Prostate gland (tissue), 2 donors: ENCODE measurements around the gene CSNK1A1L.

Experiments used
- POLR2A ChIP-seq: fragments of 450-650 bp; IDR thresholded peaks from one replicate; pipeline ENCODE4 v1.6.1; 2016; ENCODE audit warnings: antibody characterized with exemption, mild to moderate bottlenecking
- TF ChIP-seq, protein P1 (sequence below), 4 experiments: fragments of 200-600 bp in 2 of 4; fragments of 450-650 bp in 2 of 4; sonication (generic) in 2 of 4; IDR thresholded peaks; 1 replicate in 3 of 4; 2 replicates in 1 of 4; pipeline ENCODE4 v1.5.1; 2016 to 2019; ENCODE audit warnings: antibody characterized with exemption in 4 of 4, mild to moderate bottlenecking in 2 of 4, moderate library complexity in 2 of 4

- TF ChIP-seq, protein P1, sequence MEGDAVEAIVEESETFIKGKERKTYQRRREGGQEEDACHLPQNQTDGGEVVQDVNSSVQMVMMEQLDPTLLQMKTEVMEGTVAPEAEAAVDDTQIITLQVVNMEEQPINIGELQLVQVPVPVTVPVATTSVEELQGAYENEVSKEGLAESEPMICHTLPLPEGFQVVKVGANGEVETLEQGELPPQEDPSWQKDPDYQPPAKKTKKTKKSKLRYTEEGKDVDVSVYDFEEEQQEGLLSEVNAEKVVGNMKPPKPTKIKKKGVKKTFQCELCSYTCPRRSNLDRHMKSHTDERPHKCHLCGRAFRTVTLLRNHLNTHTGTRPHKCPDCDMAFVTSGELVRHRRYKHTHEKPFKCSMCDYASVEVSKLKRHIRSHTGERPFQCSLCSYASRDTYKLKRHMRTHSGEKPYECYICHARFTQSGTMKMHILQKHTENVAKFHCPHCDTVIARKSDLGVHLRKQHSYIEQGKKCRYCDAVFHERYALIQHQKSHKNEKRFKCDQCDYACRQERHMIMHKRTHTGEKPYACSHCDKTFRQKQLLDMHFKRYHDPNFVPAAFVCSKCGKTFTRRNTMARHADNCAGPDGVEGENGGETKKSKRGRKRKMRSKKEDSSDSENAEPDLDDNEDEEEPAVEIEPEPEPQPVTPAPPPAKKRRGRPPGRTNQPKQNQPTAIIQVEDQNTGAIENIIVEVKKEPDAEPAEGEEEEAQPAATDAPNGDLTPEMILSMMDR (IDR thresholded peaks at IDR 0.05): no peak
- TF ChIP-seq POLR2A: no peak
Observed at GRCh38 chr13:37091835-37092234, 13.6 kb downstream of the CSNK1A1L start.
